Adrenal gland (tissue), 12 donors: ENCODE results near the gene ARHGAP18. TPM values are rescaled to one million over a fixed set of nuclear protein-coding genes. Genes with fewer than 3 reads are reported as not detected.

Experiments
- DNase-seq, 7 donors: peaks; one replicate each; pipeline ENCODE4 v3.0.0-alpha.2; 2019 to 2020
- H3K27ac ChIP-seq, 5 donors: fragments of 200-600 bp; sonication (generic) in 4 of 5; 1 replicate in 3 of 5; 2 replicates in 2 of 5; pipeline versions ENCODE4 v1.5.1 to v1.8.0; 2016 to 2020; ENCODE audit warnings: mild to moderate bottlenecking in 1 of 5
- H3K27me3 ChIP-seq: fragments of 200-600 bp; 2 replicates; pipeline ENCODE4 v1.8.0; 2021
- H3K36me3 ChIP-seq, 2 donors: fragments of 200-600 bp; replicated peaks in 1 of 2; 1 replicate in 1 of 2; 2 replicates in 1 of 2; pipeline versions ENCODE4 v1.5.1 to v1.8.0; 2018 to 2022
- H3K4me1 ChIP-seq, 2 donors: fragments of 200-600 bp; replicated peaks in 1 of 2; 1 replicate in 1 of 2; 2 replicates in 1 of 2; pipeline versions ENCODE4 v1.5.1 to v1.8.0; 2018 to 2021
- H3K4me3 ChIP-seq, 4 donors: fragments of 200-600 bp; sonication (generic) in 3 of 4; one replicate each; pipeline ENCODE4 v1.5.1; 2016 to 2018
- H3K9me3 ChIP-seq, 3 donors: fragments of 200-600 bp; sonication (generic) in 1 of 3; replicated peaks in 1 of 3; 1 replicate in 2 of 3; 2 replicates in 1 of 3; pipeline versions ENCODE4 v1.5.1 to v1.8.0; 2016 to 2021
- POLR2A ChIP-seq, 2 donors: fragments of 450-650 bp; IDR thresholded peaks; one replicate each; pipeline ENCODE4 v1.6.1; 2017; ENCODE audit warnings: antibody characterized with exemption in 2 of 2, mild to moderate bottlenecking in 2 of 2, moderate library complexity in 1 of 2
- WGBS, 4 donors: extraction: QIAGEN DNeasy Blood & Tissue Kit in 2 of 4; methylation state at CpG; one replicate each; pipeline versions ENCODE4 v1.1.5 to v1.1.7; 2013 to 2017; 5-methylcytosine and 5-hydroxymethylcytosine counted together
- intact Hi-C, 2 donors: fragments of 100-400 bp; cut with DNase I; formaldehyde crosslinking; loops; one replicate each; pipeline versions ENCODE4 v1.14.1 to v1.15.0; 2022 to 2023
- polyA plus RNA-seq, 3 donors: library from polyadenylated mRNA; stranded (reverse); fragments of 200-250 nt in 2 of 3; fragments of 350-450 nt in 1 of 3; fragmentation: Illumina TruSeq in 1 of 3; extraction: RNeasy Lipid Tissue Mini Kit (QIAGEN cat#74804) in 1 of 3; gene quantifications; one replicate each; pipeline ENCODE4 v1.2.3, GENCODE V29; 2013 to 2014
- total RNA-seq, 9 donors: library from RNA; depleted of rRNA in 4 of 9; stranded (reverse); fragments of >200 nt in 4 of 9; fragments of 120-200 nt in 1 of 9; fragmentation: NEBNext Ultra II Directional in 1 of 9; extraction: Animal tissue kit (Norgen Biotek cat#: 25700) in 1 of 9; gene quantifications; one replicate each; pipeline versions ENCODE4 v1.1.0 to v1.2.4, GENCODE V29; 2013 to 2023
- TF ChIP-seq, protein P1 (sequence below), 6 experiments: fragments of 450-650 bp in 4 of 6; fragments of 200-600 bp in 2 of 6; sonication (generic) in 1 of 6; IDR thresholded peaks; 1 replicate in 5 of 6; 2 replicates in 1 of 6; pipeline versions ENCODE4 v1.5.1 to v1.8.0; 2016 to 2021; ENCODE audit warnings: antibody characterized with exemption in 6 of 6, mild to moderate bottlenecking in 2 of 6, moderate library complexity in 1 of 6
- donor health status: healthy with polysubstance abuse.
- donor health status: Bipolar disorder and iron deficiency.
- donor health status: DM: yes; HTN: yes; CAD: no.
- donor health status: DM: no; HTN: no; CAD: no.
- donor health status: DM: no; HTN: no; CAD: no.
- donor health status: DM: yes; HTN: yes; CAD: no.

The ARHGAP18 gene
- total and polyA plus RNA-seq, 12 donors: 22.0 to 101 (median 75.8) TPM

DNA sequence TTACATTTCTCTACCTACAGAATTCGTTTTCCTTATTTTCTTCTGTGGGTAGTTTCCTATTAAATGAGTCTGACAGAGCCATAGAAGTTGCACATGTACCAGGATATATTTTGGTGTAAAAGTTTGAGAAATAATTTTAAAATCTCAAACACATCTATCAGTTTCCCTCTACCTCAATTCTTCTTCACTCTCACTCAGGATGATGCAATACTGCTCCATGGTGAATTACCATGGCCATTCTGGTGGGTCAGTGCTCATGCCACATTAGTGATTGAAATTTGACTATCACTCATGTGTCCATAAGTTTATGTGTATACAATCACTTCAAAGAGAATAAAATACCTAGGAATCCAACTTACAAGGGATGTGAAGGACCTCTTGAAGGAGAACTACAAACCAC lies 151.7 kb downstream of the ARHGAP18 start:
- no peaks in the 10 kb centered on the region for H3K4me1 ChIP-seq
- no peaks in the 10 kb centered on the region for H3K27me3 ChIP-seq
- peaks cover 0 to 7% (median 0%) of the 10 kb centered on the region in 3 donors for H3K9me3 ChIP-seq
- H3K36me3 ChIP-seq: no peaks in the 10 kb centered on the region
- intact Hi-C loops: no loop called here
- 90 to 94% (median 91%) methylated on average over 1 of the region's 1 CpG for WGBS, 4 donors
- TF ChIP-seq POLR2A (IDR thresholded peaks at IDR 0.05): no peak
- TF ChIP-seq, protein P1, sequence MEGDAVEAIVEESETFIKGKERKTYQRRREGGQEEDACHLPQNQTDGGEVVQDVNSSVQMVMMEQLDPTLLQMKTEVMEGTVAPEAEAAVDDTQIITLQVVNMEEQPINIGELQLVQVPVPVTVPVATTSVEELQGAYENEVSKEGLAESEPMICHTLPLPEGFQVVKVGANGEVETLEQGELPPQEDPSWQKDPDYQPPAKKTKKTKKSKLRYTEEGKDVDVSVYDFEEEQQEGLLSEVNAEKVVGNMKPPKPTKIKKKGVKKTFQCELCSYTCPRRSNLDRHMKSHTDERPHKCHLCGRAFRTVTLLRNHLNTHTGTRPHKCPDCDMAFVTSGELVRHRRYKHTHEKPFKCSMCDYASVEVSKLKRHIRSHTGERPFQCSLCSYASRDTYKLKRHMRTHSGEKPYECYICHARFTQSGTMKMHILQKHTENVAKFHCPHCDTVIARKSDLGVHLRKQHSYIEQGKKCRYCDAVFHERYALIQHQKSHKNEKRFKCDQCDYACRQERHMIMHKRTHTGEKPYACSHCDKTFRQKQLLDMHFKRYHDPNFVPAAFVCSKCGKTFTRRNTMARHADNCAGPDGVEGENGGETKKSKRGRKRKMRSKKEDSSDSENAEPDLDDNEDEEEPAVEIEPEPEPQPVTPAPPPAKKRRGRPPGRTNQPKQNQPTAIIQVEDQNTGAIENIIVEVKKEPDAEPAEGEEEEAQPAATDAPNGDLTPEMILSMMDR (IDR thresholded peaks at IDR 0.05): no peak
- no peak for DNase-seq
- no peak overlapping the region for H3K4me3 ChIP-seq
- H3K27ac ChIP-seq: no peak overlapping the region

DNA sequence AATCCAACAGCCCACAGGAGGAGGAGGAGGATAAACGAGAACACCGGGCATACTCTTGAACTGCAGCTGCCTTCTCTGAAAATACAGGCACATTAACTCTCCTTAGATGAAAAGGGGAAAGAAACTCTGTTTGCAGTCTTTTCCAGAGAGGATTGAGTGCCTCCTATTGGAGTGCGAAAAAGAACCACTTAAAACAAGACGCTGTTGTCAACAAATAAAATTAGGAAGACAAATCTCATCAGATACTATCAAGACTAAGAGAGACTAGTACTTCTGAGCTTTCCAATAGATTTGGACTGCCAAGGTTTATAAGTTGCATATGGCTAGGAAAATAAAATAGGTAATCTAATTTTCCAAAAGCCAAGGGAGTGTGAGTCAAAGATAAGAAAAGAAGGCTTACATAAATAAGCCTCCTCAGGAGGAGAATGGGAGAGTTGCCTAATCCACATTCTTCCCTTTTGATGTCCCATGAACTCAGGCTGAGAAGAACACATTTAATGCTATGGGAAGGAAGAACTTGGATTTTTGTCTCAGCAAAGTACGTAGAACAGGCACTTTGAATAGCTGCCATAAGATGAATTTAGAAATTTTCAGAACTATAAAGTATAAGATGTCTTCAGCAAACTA lies 154.7 kb downstream of the ARHGAP18 start:
- intact Hi-C loops: no loop called here
- no peaks in the 10 kb centered on the region for H3K9me3 ChIP-seq
- no peaks in the 10 kb centered on the region for H3K27me3 ChIP-seq
- 74 to 97% (median 89%) methylated on average over 5 of the region's 5 CpGs for WGBS, 4 donors
- TF ChIP-seq, protein P1 (IDR thresholded peaks at IDR 0.05): no peak
- no peak for TF ChIP-seq POLR2A (IDR thresholded peaks at IDR 0.05)
- no peak overlapping the region for H3K4me3 ChIP-seq
- no peak overlapping the region for H3K27ac ChIP-seq
- H3K36me3 ChIP-seq: no peaks in the 10 kb centered on the region
- no peak for DNase-seq
- no peaks in the 10 kb centered on the region for H3K4me1 ChIP-seq

DNA sequence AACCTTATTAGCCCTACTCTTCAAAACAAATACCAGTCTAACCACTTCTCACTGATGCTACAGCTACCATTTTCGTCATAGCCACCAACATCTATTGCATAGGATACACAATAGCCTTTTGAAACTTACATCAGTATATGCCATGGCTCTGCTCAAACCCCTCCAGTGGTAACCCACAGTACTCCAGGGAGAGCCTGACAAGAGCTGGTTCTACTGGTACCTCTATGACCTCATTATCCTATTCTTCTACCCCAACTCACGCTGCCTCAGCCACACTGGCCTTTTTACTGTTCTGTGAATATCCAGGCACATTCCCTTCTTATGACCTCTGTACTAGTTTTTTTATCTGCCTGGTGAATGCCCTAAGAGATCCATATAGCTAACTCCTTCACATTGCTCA lies 157.6 kb downstream of the ARHGAP18 start:
- Histone ChIP-seq H3K9me3 (no peaks in the 10 kb centered on the region), H3K36me3 (no peaks in the 10 kb centered on the region), H3K27me3 (no peaks in the 10 kb centered on the region), H3K4me3 (no peak overlapping the region), H3K4me1 (no peaks in the 10 kb centered on the region), H3K27ac (no peak overlapping the region)
- no peak for DNase-seq
- intact Hi-C loops: no loop called here
- TF ChIP-seq POLR2A (IDR thresholded peaks at IDR 0.05): no peak
- TF ChIP-seq, protein P1 (IDR thresholded peaks at IDR 0.05): no peak
- WGBS, 4 donors: 95 to 97% (median 96%) methylated on average over 2 of the region's 2 CpGs

DNA sequence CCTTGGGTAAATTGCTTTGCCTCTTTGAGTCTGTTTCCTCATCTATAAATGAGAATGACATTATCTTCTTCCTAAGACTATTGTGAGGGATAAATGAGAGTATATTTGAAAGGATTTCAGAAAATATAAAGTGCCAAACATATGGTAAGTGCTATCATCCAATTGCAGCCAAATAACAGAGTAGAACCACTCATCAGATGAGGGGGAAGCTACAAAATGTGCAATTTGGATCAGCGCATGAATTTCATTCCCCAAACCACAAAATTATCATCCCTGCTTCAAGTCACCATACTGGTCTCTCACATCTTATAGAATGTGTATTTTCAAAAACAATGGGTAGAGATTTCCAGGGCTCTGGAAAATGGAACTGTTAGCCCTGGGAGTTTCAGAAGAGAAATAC lies 158.5 kb downstream of the ARHGAP18 start:
- no peaks in the 10 kb centered on the region for H3K27me3 ChIP-seq
- no peak for DNase-seq
- H3K4me3 ChIP-seq: no peak overlapping the region
- no peak overlapping the region for H3K27ac ChIP-seq
- no peaks in the 10 kb centered on the region for H3K4me1 ChIP-seq
- no peaks in the 10 kb centered on the region for H3K36me3 ChIP-seq
- TF ChIP-seq POLR2A (IDR thresholded peaks at IDR 0.05): no peak
- TF ChIP-seq, protein P1 (IDR thresholded peaks at IDR 0.05): no peak
- WGBS, 4 donors: 92 to 100% (median 96%) methylated on average over 1 of the region's 1 CpG
- no peaks in the 10 kb centered on the region for H3K9me3 ChIP-seq
- intact Hi-C loops: no loop called here
